K562 (cell line): Measurements from ENCODE around the gene COL9A2. TPM values are rescaled to one million over a fixed set of nuclear protein-coding genes. Genes with fewer than 3 reads are reported as not detected.

Experiments
- ATAC-seq: fragments of 200-7000 bp; cut with Tn5 transposase; 3 replicates; pipeline ENCODE4 v1.9.1; 2020; ENCODE audit warnings: moderate library complexity
- BruUV-seq: library from RNA; stranded (reverse); fragments of 400-500 nt; replicated peaks from 2 replicates; lab custom pipeline; 2021; lab: Mats Ljungman, UMichigan
- CTCF ChIA-PET: fragments of 300-600 bp; formaldehyde crosslinking; extraction: SDS; loops from one replicate; lab custom pipeline; 2021; ENCODE audit warnings: low intra/inter-chr PET ratio; lab: Yijun Ruan, JAX
- POLR2A ChIA-PET: fragments of 300-600, 350-650 bp; sonication (Branson Sonifier 250); formaldehyde crosslinking; extraction: SDS; loops from one replicate; lab custom pipeline; 2021; ENCODE audit warnings: antibody characterized with exemption, inconsistent platforms; lab: Yijun Ruan, JAX
- DNase-seq, 4 experiments: peaks; one replicate each; pipeline versions ENCODE4 v3.0.0 to v3.0.0-alpha.2; 2011 to 2018; ENCODE audit warnings: low spot score in 3 of 4, mixed read lengths in 3 of 4; ENCODE audit errors: extremely low read depth in 1 of 4
- FAIRE-seq: peaks from 2 replicates; lab custom pipeline; 2011; peaks lifted over from hg19 to GRCh38; lab: Jason Lieb, UNC
- H2AFZ ChIP-seq: 2 replicates; pipeline ENCODE4 v1.6.0; 2011; ENCODE audit warnings: low read depth, low read length, control low read depth, inconsistent platforms
- H3K27ac ChIP-seq: fragments of 200-600 bp; 3 replicates; pipeline ENCODE4 v1.8.0; 2011; ENCODE audit warnings: low read depth, mild to moderate bottlenecking, control low read depth, inconsistent platforms, low read length, moderate library complexity, mixed read lengths; ENCODE audit errors: extremely low read depth
- H3K27me3 ChIP-seq, 2 experiments: fragments of 300-600 bp in 1 of 2; 2 replicates in 1 of 2; 3 replicates in 1 of 2; pipeline versions ENCODE4 v1.6.0 to v1.8.0; 2011; ENCODE audit warnings: inconsistent platforms in 2 of 2, low read length in 2 of 2, mild to moderate bottlenecking in 1 of 2, mixed read lengths in 1 of 2, moderate library complexity in 1 of 2; ENCODE audit not compliant: control insufficient read depth in 2 of 2, insufficient read depth in 2 of 2
- H3K36me3 ChIP-seq: fragments of 300-600 bp; 3 replicates; pipeline ENCODE4 v1.8.0; 2011; ENCODE audit warnings: mild to moderate bottlenecking, low read length, inconsistent platforms; ENCODE audit not compliant: control insufficient read depth, insufficient read depth
- H3K4me1 ChIP-seq, 2 experiments: fragments of 200-600 bp in 1 of 2; replicated peaks in 1 of 2; 2 replicates in 1 of 2; 3 replicates in 1 of 2; pipeline versions ENCODE4 v1.5.1 to v1.8.0; 2011; ENCODE audit warnings: inconsistent platforms in 2 of 2, low read length in 2 of 2, mild to moderate bottlenecking in 1 of 2, mixed read lengths in 1 of 2, moderate library complexity in 1 of 2; ENCODE audit not compliant: control insufficient read depth in 2 of 2, insufficient read depth in 2 of 2
- H3K4me2 ChIP-seq: 2 replicates; pipeline ENCODE4 v1.6.1; 2011; ENCODE audit warnings: low read length, control low read depth, inconsistent platforms, mixed read lengths; ENCODE audit not compliant: insufficient read depth
- H3K4me3 ChIP-seq: fragments of 200-600 bp; sonication (generic), shearing (Covaris generic); 2 replicates; pipeline ENCODE4 v1.5.1; 2016; ENCODE audit warnings: control low read depth, inconsistent platforms
- H3K79me2 ChIP-seq: fragments of 200-600 bp; 3 replicates; pipeline ENCODE4 v1.8.0; 2011; ENCODE audit warnings: low read length, inconsistent platforms; ENCODE audit not compliant: control insufficient read depth, insufficient read depth
- H3K9ac ChIP-seq, 2 experiments: 2 replicates each; pipeline versions ENCODE4 v1.6.0 to v1.6.1; 2011; ENCODE audit warnings: low read depth in 2 of 2, low read length in 2 of 2, control low read depth in 1 of 2, inconsistent platforms in 1 of 2, mild to moderate bottlenecking in 1 of 2, mixed read lengths in 1 of 2; ENCODE audit not compliant: insufficient read depth in 1 of 2
- H3K9me1 ChIP-seq: one replicate; pipeline ENCODE4 v1.6.0; 2011; ENCODE audit warnings: inconsistent platforms, mild to moderate bottlenecking, low read length, moderate library complexity; ENCODE audit not compliant: control insufficient read depth, insufficient read depth
- H3K9me3 ChIP-seq: replicated peaks from 2 replicates; pipeline ENCODE4 v1.5.1; 2011; ENCODE audit warnings: low read depth, low read length, inconsistent platforms; ENCODE audit not compliant: control insufficient read depth, insufficient read depth
- H4K20me1 ChIP-seq: replicated peaks from 2 replicates; pipeline ENCODE4 v1.6.1; 2011; ENCODE audit warnings: low read length, inconsistent platforms, mixed read lengths; ENCODE audit not compliant: control insufficient read depth, insufficient read depth
- BACH1 ChIP-seq: fragments of 200-800 bp; sonication (Bioruptor generic); IDR thresholded peaks from 2 replicates; pipeline ENCODE4 v1.6.1; 2016; ENCODE audit warnings: missing genetic modification characterization, missing compliant biosample characterization
- FIP1L1 ChIP-seq: fragments of 200-400 bp; formaldehyde crosslinking; IDR thresholded peaks from 2 replicates; pipeline ENCODE4 v1.6.1; 2018; ENCODE audit warnings: mild to moderate bottlenecking, low read depth, low read length; ENCODE audit not compliant: poor library complexity, severe bottlenecking
- KDM4B ChIP-seq, 2 experiments: fragments of 450-650 bp in 1 of 2; sonication (generic) in 1 of 2; IDR thresholded peaks; 2 replicates each; pipeline ENCODE4 v1.6.1; 2016 to 2017; ENCODE audit warnings: borderline replicate concordance in 2 of 2, antibody characterized with exemption in 1 of 2, low read depth in 1 of 2, mild to moderate bottlenecking in 1 of 2
- MED1 ChIP-seq: sonication (generic); formaldehyde crosslinking; IDR thresholded peaks from 2 replicates; pipeline ENCODE4 v1.8.1; 2023; ENCODE audit warnings: missing genetic modification reagents, borderline replicate concordance
- NFRKB ChIP-seq: fragments of 450-650 bp; IDR thresholded peaks from 2 replicates; pipeline ENCODE4 v1.6.1; 2016; ENCODE audit warnings: low read depth
- NFYB ChIP-seq: IDR thresholded peaks from 2 replicates; pipeline ENCODE4 v1.6.1; 2011; ENCODE audit warnings: mild to moderate bottlenecking, moderate library complexity; ENCODE audit not compliant: insufficient read length; ENCODE audit errors: extremely low read depth
- NR4A1 ChIP-seq, 2 experiments: fragments of 250-450 bp in 1 of 2; fragments of 450-650 bp in 1 of 2; sonication (Bioruptor Pico) in 1 of 2; IDR thresholded peaks; 2 replicates each; pipeline versions ENCODE4 v1.4.0 to v1.6.1; 2016 to 2020; ENCODE audit warnings: mild to moderate bottlenecking in 2 of 2, missing compliant biosample characterization in 1 of 2, missing genetic modification characterization in 1 of 2, moderate library complexity in 1 of 2
- OTX1 ChIP-seq: fragments of 450-650 bp; formaldehyde crosslinking; IDR thresholded peaks from 2 replicates; pipeline ENCODE4 v1.4.0; 2022; ENCODE audit warnings: mild to moderate bottlenecking
- RBM22 ChIP-seq: fragments of 200-400 bp; formaldehyde crosslinking; IDR thresholded peaks from 2 replicates; pipeline ENCODE4 v1.6.1; 2018; ENCODE audit warnings: low read length, low read depth; ENCODE audit not compliant: poor library complexity, severe bottlenecking
- SRSF9 ChIP-seq: fragments of 200-400 bp; formaldehyde crosslinking; IDR thresholded peaks from 2 replicates; pipeline ENCODE4 v1.6.1; 2017; ENCODE audit warnings: low read depth, low read length, borderline replicate concordance
- USF2 ChIP-seq: sonication (generic); formaldehyde crosslinking; IDR thresholded peaks from 2 replicates; pipeline ENCODE4 v1.5.0; 2020; ENCODE audit warnings: missing genetic modification reagents
- ZNF165 ChIP-seq: fragments of 250-450 bp; sonication (Bioruptor Pico); IDR thresholded peaks from 2 replicates; pipeline ENCODE4 v1.4.0; 2020; ENCODE audit warnings: borderline replicate concordance
- ZNF445 ChIP-seq: fragments of 250-450 bp; sonication (Bioruptor Pico); IDR thresholded peaks from 2 replicates; pipeline ENCODE4 v1.4.0; 2020; ENCODE audit warnings: low read depth, mild to moderate bottlenecking, moderate library complexity
- WGBS: fragments of 100-300 bp; shearing (Covaris generic); methylation state at CpG from one replicate; pipeline ENCODE4 v1.1.6; 2016; ENCODE audit warnings: low coverage, mixed read lengths; ENCODE audit not compliant: insufficient coverage; ENCODE audit errors: missing lambda C conversion rate; 5-methylcytosine and 5-hydroxymethylcytosine counted together
- in situ Hi-C: fragments of 300-500 bp; cut with MboI; formaldehyde crosslinking; loops from 4 replicates; pipeline ENCODE4 v1.15.0; 2018; ENCODE audit warnings: inconsistent platforms, mixed read lengths
- intact Hi-C: fragments of 100-400 bp; cut with micrococcal nuclease; formaldehyde crosslinking; loops from 2 replicates; pipeline ENCODE4 v1.14.2; 2022
- polyA plus RNA-seq, 8 experiments: library from polyadenylated mRNA; depleted of rRNA in 4 of 8; stranded (reverse) in 5 of 8; unstranded in 3 of 8; fragments of >200 nt; fragmentation: Nextera tagmentation in 2 of 8; fragmentation: Illumina TruSeq in 1 of 8; extraction: Ambion mirVana in 2 of 8; extraction: Trizol in 1 of 8; gene quantifications; 2 replicates each; pipeline versions ENCODE4 v1.2.1 to v1.2.3, GENCODE V29; 2011 to 2014; ENCODE audit warnings: inconsistent platforms in 1 of 8, missing spikeins in 1 of 8
- total RNA-seq, 7 experiments: library from RNA; depleted of rRNA in 6 of 7; stranded (reverse); fragments of >200 nt in 6 of 7; fragmentation: Illumina TruSeq in 2 of 7; extraction: Trizol in 2 of 7; gene quantifications; 2 replicates each; pipeline versions ENCODE4 v1.2.1 to v1.2.3, GENCODE V29; 2011 to 2021; ENCODE audit warnings: low replicate concordance in 1 of 7

The COL9A2 gene
- total and polyA plus RNA-seq, 9 of the 15 experiments (the other 6 are each of a cell fraction or from before 2014, with no cell fraction given): 0.03 to 2.2 (median 0.31) TPM

DNA sequence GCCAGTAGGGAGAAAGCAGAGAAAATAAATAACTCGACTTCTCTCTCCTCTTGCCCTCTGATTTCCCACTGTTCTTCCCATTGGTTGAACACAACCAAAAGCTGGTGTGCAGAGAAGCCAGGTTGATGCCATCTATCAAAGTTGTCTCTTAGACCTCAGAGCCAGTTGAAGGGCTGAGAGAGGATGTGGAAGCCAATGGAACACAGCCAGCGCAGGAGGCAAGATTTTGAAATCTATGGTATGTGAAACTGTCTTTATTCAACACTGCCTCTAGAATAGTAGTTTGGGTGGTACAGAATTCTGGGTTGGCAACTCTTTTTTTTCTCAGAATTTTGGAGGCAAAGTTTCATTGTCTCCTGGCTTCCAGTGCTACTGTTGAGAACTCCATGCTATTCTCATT lies 45.1 kb upstream of the COL9A2 start:
- DNase-seq (no peak), FAIRE-seq (no peak), ATAC-seq (no peak)
- in situ Hi-C loops (no loop called here), intact Hi-C loops (no loop called here)
- Histone ChIP-seq H3K9me1 (no peaks in the 10 kb centered on the region), H3K79me2 (no peaks in the 10 kb centered on the region), H2AFZ (no peak overlapping the region), H3K4me3 (no peak overlapping the region), H4K20me1 (no peaks in the 10 kb centered on the region), H3K36me3 (no peaks in the 10 kb centered on the region), H3K4me1 (no peaks in the 10 kb centered on the region), H3K4me2 (no peak overlapping the region), H3K27me3 (no peaks in the 10 kb centered on the region), H3K27ac (no peak overlapping the region), H3K9me3 (no peaks in the 10 kb centered on the region), H3K9ac (no peak overlapping the region)
- ChIA-PET CTCF (no interaction called here), POLR2A (no interaction called here)
- no TSS peak for BruUV-seq
- WGBS: 28% methylated on average over 2 of the region's 2 CpGs
- no peak for TF ChIP-seq FIP1L1
- TF ChIP-seq BACH1 (tag): no peak
- no peak for TF ChIP-seq ZNF165 (CRISPR knock-in tag)

- no peaks in the 10 kb centered on the region for H4K20me1 ChIP-seq
- H3K9me1 ChIP-seq: no peaks in the 10 kb centered on the region
- no peaks in the 10 kb centered on the region for H3K79me2 ChIP-seq
- ATAC-seq (no peak; the same call in 2 of the 3 replicates), DNase-seq (no peak), FAIRE-seq (no peak)
- no peaks in the 10 kb centered on the region for H3K4me1 ChIP-seq
- no peaks in the 10 kb centered on the region for H3K9me3 ChIP-seq
- no peak overlapping the region for H3K9ac ChIP-seq
- no peak overlapping the region for H3K4me3 ChIP-seq
- no peak overlapping the region for H3K27ac ChIP-seq
- H3K36me3 ChIP-seq: no peaks in the 10 kb centered on the region
- WGBS: 26% methylated on average over 4 of the region's 4 CpGs
- in situ Hi-C loops (no loop called here), intact Hi-C loops (no loop called here)
- H3K27me3 ChIP-seq: no peaks in the 10 kb centered on the region
- H3K4me2 ChIP-seq: no peak overlapping the region
- CTCF ChIA-PET: no interaction called here
- 0 out of 2 replicates have a peak overlapping the region, but pooled peaks have one; percentile 28 for H2AFZ ChIP-seq
- BruUV-seq: no TSS peak
- POLR2A ChIA-PET: interaction anchor here (0.9 to 1.2 kb wide), 2 partner anchors 9 to 24 kb away, joined by 3 to 4 read pairs; no protein-coding TSS in a partner anchor
- TF ChIP-seq OTX1 (CRISPR knock-in tag) (no peak), SRSF9 (no peak), NFRKB (no peak), MED1 (CRISPR knock-in tag) (no peak), RBM22 (no peak), ZNF445 (CRISPR knock-in tag) (no peak), NFYB (no peak), KDM4B (IDR thresholded peaks at IDR 0.05; ENCODE audit: borderline replicate concordance in 2 of 2, low read depth in 1 of 2) (no peak), NR4A1 (CRISPR knock-in tag; IDR thresholded peaks at IDR 0.05) (no peak), NR4A1 (tag; IDR thresholded peaks at IDR 0.05) (no peak), USF2 (CRISPR knock-in tag) (no peak)
These were observed 44.6 kb upstream of the COL9A2 start for GRCh38 chr1:40361637-40362036.
